Activated CD8-positive, alpha-beta memory T cell treated with anti-CD3 and anti-CD28 coated beads for 24 hours (primary cell): ENCODE data around the gene IL18.
"Not testable (repeated sequence)": the region's sequence is repeated elsewhere in the genome, so short reads cannot be mapped to it uniquely, and the experiment has no call there.

Source experiments
- DNase-seq: peaks from one replicate; pipeline ENCODE4 v3.0.0-alpha.2; 2020

IL18 gene

GRCh38 chr11:112163875-112164685 is at the start of gene IL18:
Gene IL18, minus strand, starts transcription at chr11:112164094. Its CDS starts 9,041 bp downstream, at chr11:112155053.
- DNase-seq: no peak

DNA sequence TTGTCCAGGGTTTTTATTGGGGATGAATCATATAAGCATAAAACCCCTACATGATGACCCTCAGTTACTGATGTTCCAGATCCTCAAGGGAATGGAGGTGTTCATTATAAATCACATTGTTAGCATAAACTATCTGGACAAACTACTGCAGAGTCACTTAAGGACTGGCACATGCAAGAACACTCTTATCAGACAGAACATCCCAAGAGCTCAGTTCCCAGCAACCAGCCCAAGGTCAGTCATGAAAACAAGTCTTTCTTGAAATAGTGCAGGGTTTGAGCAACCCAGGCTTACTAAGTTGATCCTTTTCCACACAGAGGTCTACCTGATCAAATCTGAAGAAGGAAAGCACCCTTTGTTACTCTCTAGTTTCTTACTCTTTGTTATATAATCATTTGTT is 48.8 kb upstream of the IL18 start:
- DNase-seq: no peak

- no peak for DNase-seq
These were observed 48.4 kb upstream of the IL18 start for GRCh38 chr11:112212290-112212689.

- DNase-seq: no peak
These were observed 47.6 kb upstream of the IL18 start for GRCh38 chr11:112211536-112211935.

GRCh38 chr11:112210890-112211289 is 47.0 kb upstream of the IL18 start:
- no peak for DNase-seq

GRCh38 chr11:112206071-112206470 is 42.2 kb upstream of the IL18 start:
- no peak for DNase-seq

DNA sequence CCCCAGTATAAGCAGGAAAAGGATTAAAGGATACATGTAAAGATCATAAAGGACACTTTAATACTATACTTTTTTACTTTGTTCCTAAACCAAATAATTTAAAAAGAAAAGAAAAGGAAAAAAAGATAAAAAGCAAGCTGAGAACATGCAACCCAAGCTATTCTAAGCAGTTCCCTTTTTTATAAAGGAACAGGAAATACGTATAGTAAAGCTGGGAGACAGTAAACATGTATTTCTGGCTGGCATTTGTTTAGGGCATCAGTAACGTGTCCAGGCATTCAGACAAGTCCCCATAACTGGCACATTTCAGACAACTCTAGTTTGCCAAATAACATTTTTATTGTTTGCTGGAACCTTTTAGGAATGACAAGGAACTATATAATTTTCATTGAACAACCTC is 36.4 kb upstream of the IL18 start:
- DNase-seq: no peak

- DNase-seq: not testable (repeated sequence)
These were observed 35.2 kb upstream of the IL18 start for GRCh38 chr11:112199101-112199500.

DNA sequence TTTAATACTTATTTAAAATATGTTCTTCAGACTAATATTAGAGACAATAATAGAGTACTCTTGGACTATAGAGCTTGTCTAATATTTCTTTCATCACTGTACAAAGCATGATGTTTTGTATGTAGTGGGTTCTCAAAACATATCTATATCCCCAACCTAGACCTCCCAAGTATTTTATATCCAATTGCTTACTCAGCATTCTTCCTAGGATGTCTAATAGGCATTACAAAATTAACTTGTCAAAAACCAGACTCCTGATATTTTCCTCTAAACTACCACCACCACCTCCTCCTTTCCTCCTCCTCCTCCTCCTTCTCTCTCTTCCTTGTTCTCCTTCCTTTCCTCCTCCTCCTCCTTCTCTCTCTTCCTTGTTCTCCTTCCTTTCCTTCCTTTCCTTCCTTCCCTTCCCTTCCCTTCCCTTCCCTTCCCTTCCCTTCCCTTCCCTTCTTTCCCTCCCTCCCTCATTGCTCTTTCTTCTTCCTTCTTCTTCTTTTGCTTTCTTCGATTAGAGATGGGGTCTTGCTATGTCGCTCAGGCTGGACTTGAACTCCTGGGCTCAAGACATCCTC is 32.7 kb upstream of the IL18 start:
- no peak for DNase-seq

- no peak for DNase-seq
These were observed 32.1 kb upstream of the IL18 start for GRCh38 chr11:112195951-112196351.

GRCh38 chr11:112195113-112195512 is 31.2 kb upstream of the IL18 start:
- DNase-seq: not testable (repeated sequence)

DNA sequence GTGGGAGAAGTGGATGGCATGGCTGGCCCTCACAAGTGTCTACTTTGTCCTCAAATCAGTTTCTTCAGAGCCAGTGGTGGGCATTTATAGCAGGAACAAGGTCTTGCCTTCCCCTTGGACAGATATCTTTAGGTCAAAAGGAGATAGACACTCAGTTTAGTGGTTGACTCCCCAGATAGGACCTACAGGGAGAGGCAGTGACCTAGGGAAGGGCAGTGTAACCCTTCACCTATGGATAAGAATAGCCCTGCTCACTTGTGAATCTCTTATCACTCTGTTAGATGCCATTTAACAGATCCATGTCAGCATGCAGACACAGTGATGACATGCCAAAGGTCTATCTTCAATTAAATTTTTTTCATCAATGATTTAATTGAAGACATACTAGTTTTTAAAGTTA is 22.4 kb upstream of the IL18 start:
- DNase-seq: no peak

DNA sequence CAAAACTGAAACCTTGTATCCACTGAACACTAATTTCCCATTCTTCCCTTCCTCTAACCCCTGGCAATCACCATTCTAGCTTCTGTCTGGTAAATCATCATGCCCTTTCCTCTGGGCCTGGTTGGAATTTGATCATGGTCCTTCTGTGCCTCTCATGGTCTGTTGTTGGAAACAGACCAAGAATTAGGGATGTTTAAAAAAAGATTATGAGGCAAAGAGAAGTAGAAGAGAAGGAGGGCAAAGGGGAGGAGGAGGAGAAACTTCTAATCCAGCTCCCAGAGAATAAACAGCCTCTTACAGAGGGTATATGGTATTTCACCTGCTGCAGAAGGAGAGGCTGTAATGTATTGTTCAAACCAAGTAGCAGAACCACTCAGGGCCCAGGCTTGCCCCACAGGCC is 22.0 kb upstream of the IL18 start:
- DNase-seq: no peak

DNA sequence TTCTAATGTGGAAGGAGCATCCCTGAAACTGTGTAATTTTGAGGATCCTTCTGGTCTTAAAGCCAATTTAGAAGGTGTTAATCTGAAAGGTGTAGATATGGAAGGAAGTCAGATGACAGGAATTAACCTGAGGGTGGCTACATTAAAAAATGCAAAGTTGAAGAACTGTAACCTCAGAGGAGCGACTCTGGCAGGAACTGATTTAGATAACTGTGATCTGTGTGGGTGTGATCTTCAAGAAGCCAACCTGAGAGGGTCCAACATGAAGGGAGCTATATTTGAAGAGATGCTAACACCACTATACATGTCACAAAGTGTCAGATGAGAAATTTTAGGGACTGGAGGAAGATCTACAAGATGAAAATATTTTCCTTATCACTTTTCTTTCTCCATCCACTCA is 19.0 kb upstream of the IL18 start:
- DNase-seq: no peak

- no peak for DNase-seq
These were observed 15.7 kb upstream of the IL18 start for GRCh38 chr11:112179601-112180000.

DNA sequence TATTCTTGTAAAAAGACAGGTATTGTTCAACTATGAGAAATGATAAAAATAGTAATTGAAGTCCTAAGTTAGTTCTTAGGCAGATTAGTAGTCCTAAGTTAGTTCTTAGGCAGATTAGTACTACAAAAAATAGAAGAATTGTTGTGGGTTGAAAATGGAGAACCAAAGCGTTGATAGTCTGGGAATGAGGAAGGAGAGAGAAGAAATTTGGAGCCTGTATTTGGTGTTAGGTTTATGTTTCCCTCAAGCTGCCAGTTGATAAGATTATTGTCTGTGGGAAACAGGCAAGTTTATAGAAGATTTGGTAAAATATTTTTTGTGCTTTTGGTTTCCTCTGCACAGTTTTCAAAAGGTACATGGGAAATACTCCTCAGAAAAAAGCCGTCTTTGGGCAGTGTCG is 15.0 kb upstream of the IL18 start:
- no peak for DNase-seq

DNA sequence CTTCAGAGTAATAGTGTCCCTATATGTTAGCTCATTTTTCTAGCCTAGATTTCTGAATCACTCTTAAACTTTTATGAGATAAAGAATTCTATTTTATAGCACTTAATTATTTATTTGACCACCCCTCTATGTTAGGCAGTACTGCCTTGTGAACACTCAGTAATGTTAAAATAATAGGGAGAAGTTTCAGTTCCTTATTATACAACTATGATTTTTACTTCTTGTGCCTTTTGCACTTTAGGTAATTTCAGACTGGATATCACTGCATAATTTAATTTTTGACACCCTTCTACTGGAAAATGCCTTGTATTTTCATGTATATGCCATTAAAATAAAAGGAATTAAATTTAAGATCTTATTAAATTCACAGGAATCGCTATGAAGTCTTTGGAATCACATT is 14.5 kb upstream of the IL18 start:
- no peak for DNase-seq

DNA sequence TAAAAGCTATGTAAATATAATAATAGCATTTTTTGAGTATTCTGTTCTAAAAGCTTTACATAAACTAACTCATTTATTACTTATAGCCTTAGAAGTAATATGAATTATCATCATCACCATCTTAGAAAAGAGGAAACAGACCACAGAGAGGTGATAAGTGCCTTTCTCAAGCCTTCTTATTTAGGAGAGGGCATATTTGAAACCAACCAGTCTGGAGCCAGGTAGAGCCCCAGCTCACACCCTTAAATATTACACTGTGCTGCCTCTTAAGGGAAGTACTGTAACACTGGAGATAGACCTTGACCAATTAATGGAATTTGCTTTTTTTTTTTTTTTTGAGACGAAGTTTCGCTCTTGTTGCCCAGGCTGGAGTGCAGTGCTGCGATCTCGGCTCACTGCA is 13.7 kb upstream of the IL18 start:
- no peak for DNase-seq

DNA sequence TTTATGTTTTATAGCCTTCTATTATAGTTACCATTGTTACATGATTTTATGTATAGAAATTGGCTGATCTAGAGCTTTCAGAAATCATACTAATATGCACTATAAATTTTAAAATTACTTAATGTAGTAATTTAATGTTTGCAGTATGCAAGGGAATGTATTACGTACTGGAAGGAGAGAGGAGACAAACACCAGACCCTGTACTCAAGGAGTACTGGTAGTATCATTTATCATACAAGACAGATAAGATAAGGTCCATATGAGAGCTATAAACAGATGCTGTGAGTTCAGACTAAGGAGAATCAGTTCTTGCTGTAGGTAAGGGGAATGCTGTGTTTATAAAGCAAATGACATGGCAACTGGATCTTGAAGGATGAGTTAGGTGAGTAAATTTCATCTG is 12.2 kb upstream of the IL18 start:
- no peak for DNase-seq

GRCh38 chr11:112175599-112175952 is 11.7 kb upstream of the IL18 start:
- DNase-seq: no peak

GRCh38 chr11:112174789-112175598 is 11.1 kb upstream of the IL18 start, which contains the start of gene BCO2:
Gene BCO2, plus strand, starts transcription at chr11:112175512. Its CDS starts 90 bp downstream, at chr11:112175602.
- no peak for DNase-seq

- no peak for DNase-seq
These were observed 9.3 kb upstream of the IL18 start for GRCh38 chr11:112173152-112173551.

DNA sequence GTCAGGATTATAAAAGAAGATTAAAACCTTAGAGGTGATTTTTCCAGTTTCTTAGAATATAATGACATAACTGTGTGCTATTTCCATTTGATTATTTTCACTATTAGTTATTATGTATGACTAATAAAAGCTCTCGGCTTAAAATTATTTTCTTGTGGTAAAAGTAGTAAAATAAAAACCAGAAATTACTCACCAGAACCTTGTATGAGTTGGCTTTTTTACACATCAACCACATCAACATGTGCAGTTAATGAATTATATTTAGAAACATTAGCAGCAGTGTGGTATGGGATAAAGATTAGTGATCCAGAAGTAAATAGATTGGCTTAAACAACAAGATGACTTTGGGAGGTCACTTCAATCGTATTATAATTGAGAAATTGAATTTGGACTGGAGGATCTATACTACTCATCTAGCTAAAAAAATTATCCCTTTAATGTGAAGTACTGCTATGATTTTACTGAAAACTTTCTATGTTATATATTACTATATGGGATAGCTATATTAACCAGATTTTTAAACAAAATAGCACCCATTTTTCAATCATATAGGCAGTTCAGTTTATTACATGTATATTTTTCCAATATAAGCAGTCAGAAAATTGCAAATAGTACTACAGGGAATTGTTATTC is 8.6 kb upstream of the IL18 start:
- no peak for DNase-seq
